Natural killer cell (primary cell): ENCODE results near the gene CAMTA1. TPM values are rescaled to one million over a fixed set of nuclear protein-coding genes. Genes with fewer than 3 reads are reported as not detected.

Source experiments
- ATAC-seq, 3 donors: fragments of 150-1000 bp in 2 of 3; fragments of 200-7000 bp in 1 of 3; cut with Tn5 transposase; 1 replicate in 1 of 3; 2 replicates in 2 of 3; pipeline ENCODE4 v1.10.0; 2021; ENCODE audit warnings: mild to moderate bottlenecking in 2 of 3, moderate library complexity in 2 of 3
- DNase-seq, 2 donors: peaks; one replicate each; pipeline versions ENCODE4 v3.0.0 to v3.0.0-alpha.2; 2013 to 2021; ENCODE audit warnings: mixed read lengths in 1 of 2
- H3K27ac ChIP-seq: one replicate; pipeline ENCODE4 v1.5.1; 2013; ENCODE audit warnings: mild to moderate bottlenecking, low read length
- H3K27me3 ChIP-seq: one replicate; pipeline ENCODE4 v1.6.1; 2013; ENCODE audit warnings: low read length; ENCODE audit not compliant: control insufficient read depth, insufficient read depth
- H3K36me3 ChIP-seq: one replicate; pipeline ENCODE4 v1.6.1; 2013; ENCODE audit warnings: low read length; ENCODE audit not compliant: control insufficient read depth, insufficient read depth
- H3K4me1 ChIP-seq: one replicate; pipeline ENCODE4 v1.6.1; 2013; ENCODE audit warnings: low read length; ENCODE audit not compliant: control insufficient read depth, insufficient read depth
- H3K4me3 ChIP-seq: one replicate; pipeline ENCODE4 v1.5.1; 2013; ENCODE audit warnings: low read length
- H3K9me3 ChIP-seq: one replicate; pipeline ENCODE4 v1.6.1; 2013; ENCODE audit warnings: low read length; ENCODE audit not compliant: control insufficient read depth, insufficient read depth
- H3K27ac Mint-ChIP-seq, 2 donors: one replicate each; pipeline ENCODE4 v1.8.0; 2022; ENCODE audit warnings: mild to moderate bottlenecking in 2 of 2, mixed read lengths in 2 of 2, moderate library complexity in 1 of 2
- H3K27me3 Mint-ChIP-seq, 2 donors: one replicate each; pipeline ENCODE4 v1.8.0; 2022; ENCODE audit warnings: low read depth in 2 of 2, mixed read lengths in 2 of 2
- H3K36me3 Mint-ChIP-seq: one replicate; pipeline ENCODE4 v1.8.0; 2022; ENCODE audit warnings: mixed read lengths
- H3K4me1 Mint-ChIP-seq, 2 donors: one replicate each; pipeline ENCODE4 v1.8.0; 2022; ENCODE audit warnings: mixed read lengths in 2 of 2
- H3K4me3 Mint-ChIP-seq: one replicate; pipeline ENCODE4 v1.8.0; 2022; ENCODE audit warnings: mild to moderate bottlenecking, moderate library complexity, mixed read lengths
- H3K9me3 Mint-ChIP-seq, 2 donors: one replicate each; pipeline ENCODE4 v1.8.0; 2022; ENCODE audit warnings: mixed read lengths in 2 of 2
- WGBS: methylation state at CpG from one replicate; pipeline ENCODE4 v1.1.7; 2013; ENCODE audit warnings: missing lambda C conversion rate; ENCODE audit not compliant: insufficient coverage; 5-methylcytosine and 5-hydroxymethylcytosine counted together
- intact Hi-C: fragments of 100-400 bp; cut with micrococcal nuclease; formaldehyde crosslinking; loops from one replicate; pipeline ENCODE4 v1.14.2; 2022
- total RNA-seq, 4 donors: library from RNA; stranded (reverse); fragments of 120-200 nt in 1 of 4; gene quantifications; one replicate each; pipeline versions ENCODE4 v1.2.3 to v1.2.4, GENCODE V29; 2013 to 2022
- TF ChIP-seq, protein P1 (sequence below): fragments of 200-600 bp; IDR thresholded peaks from one replicate; pipeline ENCODE4 v1.8.0; 2022; ENCODE audit warnings: antibody characterized with exemption

CAMTA1 gene
- total RNA-seq, 3 donors from 2014 or later (not counting 1 experiment from before 2014, with no cell fraction given), result 40.6 to 53.3 (median 44.9) TPM

DNA sequence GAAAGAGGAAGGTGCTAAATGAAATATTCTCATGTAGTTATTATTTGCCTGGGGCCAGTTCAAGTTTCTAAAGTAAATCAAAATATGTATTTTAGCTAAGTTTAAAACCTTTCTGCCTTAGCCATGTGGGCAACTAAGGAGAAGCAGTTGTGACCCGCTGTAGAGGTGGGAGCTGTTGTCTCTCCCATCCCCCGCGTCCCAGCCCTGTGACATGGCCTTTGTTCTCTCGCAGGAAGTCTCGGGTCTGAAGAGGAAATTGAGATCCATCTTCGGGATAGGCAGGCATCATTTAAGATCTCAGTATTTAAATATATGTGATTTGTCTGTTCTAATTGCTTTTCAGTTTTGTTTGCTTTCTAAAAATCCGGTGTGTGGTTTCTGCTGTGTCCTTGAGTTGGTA, 121.5 kb downstream of the CAMTA1 start:
- no peaks in the 10 kb centered on the region for H3K36me3 ChIP-seq

DNA sequence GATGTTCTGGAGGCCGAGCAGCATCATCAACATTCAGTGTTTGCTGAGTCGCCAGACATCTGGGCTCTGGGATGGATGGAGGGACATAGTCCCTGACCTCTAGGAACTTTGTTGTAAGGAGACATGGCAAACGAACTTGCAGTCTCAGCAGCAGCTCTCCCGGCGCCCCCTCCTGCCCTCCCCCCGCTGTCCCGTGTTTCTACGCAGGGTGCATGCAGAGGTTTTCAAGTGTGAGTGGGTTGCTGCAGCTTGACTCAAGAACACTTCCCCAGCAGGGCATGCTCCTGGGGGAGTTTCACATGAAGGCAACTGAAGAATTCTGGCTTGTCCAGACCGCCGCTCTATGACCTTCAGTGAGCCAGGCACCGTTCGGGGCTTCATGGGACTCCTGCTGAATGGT, 121.9 kb downstream of the CAMTA1 start:
- H3K9me3 Mint-ChIP-seq, result no peaks in the 10 kb centered on the region
- peaks cover 0 to 4% of the 10 kb centered on the region in 2 donors for H3K4me1 Mint-ChIP-seq
- DNase-seq (no peak), ATAC-seq (no peak)
- H3K27me3 Mint-ChIP-seq, result peaks cover 0 to 9% of the 10 kb centered on the region in 2 donors
- Histone ChIP-seq H3K4me3 (no peak overlapping the region), H3K27ac (no peak overlapping the region), H3K36me3 (no peaks in the 10 kb centered on the region), H3K4me1 (no peaks in the 10 kb centered on the region), H3K27me3 (no peaks in the 10 kb centered on the region), H3K9me3 (no peaks in the 10 kb centered on the region)
- no peak overlapping the region for H3K4me3 Mint-ChIP-seq
- 84% methylated on average over 12 of the region's 12 CpGs for WGBS
- H3K27ac Mint-ChIP-seq, result no peak overlapping the region
- TF ChIP-seq, protein P1, sequence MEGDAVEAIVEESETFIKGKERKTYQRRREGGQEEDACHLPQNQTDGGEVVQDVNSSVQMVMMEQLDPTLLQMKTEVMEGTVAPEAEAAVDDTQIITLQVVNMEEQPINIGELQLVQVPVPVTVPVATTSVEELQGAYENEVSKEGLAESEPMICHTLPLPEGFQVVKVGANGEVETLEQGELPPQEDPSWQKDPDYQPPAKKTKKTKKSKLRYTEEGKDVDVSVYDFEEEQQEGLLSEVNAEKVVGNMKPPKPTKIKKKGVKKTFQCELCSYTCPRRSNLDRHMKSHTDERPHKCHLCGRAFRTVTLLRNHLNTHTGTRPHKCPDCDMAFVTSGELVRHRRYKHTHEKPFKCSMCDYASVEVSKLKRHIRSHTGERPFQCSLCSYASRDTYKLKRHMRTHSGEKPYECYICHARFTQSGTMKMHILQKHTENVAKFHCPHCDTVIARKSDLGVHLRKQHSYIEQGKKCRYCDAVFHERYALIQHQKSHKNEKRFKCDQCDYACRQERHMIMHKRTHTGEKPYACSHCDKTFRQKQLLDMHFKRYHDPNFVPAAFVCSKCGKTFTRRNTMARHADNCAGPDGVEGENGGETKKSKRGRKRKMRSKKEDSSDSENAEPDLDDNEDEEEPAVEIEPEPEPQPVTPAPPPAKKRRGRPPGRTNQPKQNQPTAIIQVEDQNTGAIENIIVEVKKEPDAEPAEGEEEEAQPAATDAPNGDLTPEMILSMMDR, result no peak
- H3K36me3 Mint-ChIP-seq, result no peaks in the 10 kb centered on the region
- intact Hi-C loops, result no loop called here

More for the DNA sequence above, 121.5 kb downstream of the CAMTA1 start:
- Histone ChIP-seq H3K27ac (no peak overlapping the region), H3K4me3 (no peak overlapping the region), H3K9me3 (no peaks in the 10 kb centered on the region), H3K4me1 (no peaks in the 10 kb centered on the region), H3K27me3 (no peaks in the 10 kb centered on the region)
- Mint-ChIP-seq H3K9me3 (no peaks in the 10 kb centered on the region), H3K27me3 (peaks cover 0 to 9% of the 10 kb centered on the region in 2 donors), H3K36me3 (no peaks in the 10 kb centered on the region), H3K27ac (no peak overlapping the region), H3K4me1 (peaks cover 0 to 5% of the 10 kb centered on the region in 2 donors), H3K4me3 (no peak overlapping the region)
- 39% methylated on average over 7 of the region's 7 CpGs for WGBS
- ATAC-seq (no peak), DNase-seq (no peak)
- intact Hi-C loops, result no loop called here
- TF ChIP-seq, protein P1, result no peak

DNA sequence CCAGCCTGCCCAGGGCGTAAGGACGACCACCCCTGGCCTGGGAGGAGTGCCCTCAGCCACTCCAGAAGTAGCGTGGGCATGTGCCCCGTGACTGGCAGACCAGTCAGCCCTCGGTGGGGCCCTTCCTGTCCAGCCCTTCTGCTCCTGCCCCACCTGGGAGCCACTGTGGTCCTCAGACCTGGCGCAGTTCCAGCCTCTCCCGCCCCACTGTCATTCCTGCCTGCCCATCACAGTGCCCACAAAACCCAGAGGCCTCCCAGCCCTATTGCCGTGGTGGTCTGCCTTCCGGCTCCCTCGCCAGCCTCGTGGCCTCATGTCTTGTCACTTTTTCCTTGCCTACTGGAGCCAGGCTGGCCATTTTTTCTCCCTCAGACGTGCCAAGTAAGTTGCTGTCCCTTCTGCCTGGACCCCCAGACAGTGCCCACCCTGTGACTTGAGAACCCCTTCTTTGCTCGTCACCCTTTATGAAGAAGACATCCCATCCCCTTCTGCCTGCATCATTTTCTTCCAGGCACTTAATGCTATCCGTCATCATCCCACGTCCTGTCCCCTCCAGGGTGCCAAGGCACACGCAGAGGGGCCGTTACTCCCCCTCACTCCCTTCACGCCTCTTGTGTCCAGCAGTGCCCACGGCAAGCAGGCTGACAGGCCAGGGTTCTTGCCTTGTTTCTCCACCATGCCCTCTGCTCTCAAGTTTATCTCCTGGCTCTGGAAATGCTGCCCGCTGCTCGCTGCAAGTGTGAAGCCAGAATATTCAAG, 122.6 kb downstream of the CAMTA1 start:
- no peaks in the 10 kb centered on the region for H3K27me3 ChIP-seq
- no peaks in the 10 kb centered on the region for H3K36me3 ChIP-seq
- no peak for DNase-seq
- Mint-ChIP-seq H3K9me3 (no peaks in the 10 kb centered on the region), H3K27me3 (peaks cover 0 to 9% of the 10 kb centered on the region in 2 donors), H3K4me3 (no peak overlapping the region), H3K36me3 (no peaks in the 10 kb centered on the region), H3K27ac (no peak overlapping the region), H3K4me1 (no peaks in the 10 kb centered on the region)
- H3K4me1 ChIP-seq, result no peaks in the 10 kb centered on the region
- TF ChIP-seq, protein P1, result no peak
- H3K9me3 ChIP-seq, result no peaks in the 10 kb centered on the region
- no peak overlapping the region for H3K27ac ChIP-seq
- 70% methylated on average over 21 of the region's 21 CpGs for WGBS
- no peak for ATAC-seq
- no peak overlapping the region for H3K4me3 ChIP-seq
- intact Hi-C loops, result no loop called here
